PC-9 (cell line): ENCODE data around the gene C19orf67.

Experiments used
- EZH2 ChIP-seq: fragments of 200-600 bp; sonication (generic); IDR thresholded peaks from 2 replicates; pipeline ENCODE4 v1.8.0; 2017; ENCODE audit warnings: antibody characterized with exemption, low read depth
- TF ChIP-seq, protein P1 (sequence below): fragments of 200-600 bp; sonication (generic); conservative IDR thresholded peaks from 2 replicates; pipeline ENCODE4 v1.6.1; 2017; ENCODE audit warnings: mixed run types, antibody characterized with exemption, mild to moderate bottlenecking, moderate library complexity

DNA sequence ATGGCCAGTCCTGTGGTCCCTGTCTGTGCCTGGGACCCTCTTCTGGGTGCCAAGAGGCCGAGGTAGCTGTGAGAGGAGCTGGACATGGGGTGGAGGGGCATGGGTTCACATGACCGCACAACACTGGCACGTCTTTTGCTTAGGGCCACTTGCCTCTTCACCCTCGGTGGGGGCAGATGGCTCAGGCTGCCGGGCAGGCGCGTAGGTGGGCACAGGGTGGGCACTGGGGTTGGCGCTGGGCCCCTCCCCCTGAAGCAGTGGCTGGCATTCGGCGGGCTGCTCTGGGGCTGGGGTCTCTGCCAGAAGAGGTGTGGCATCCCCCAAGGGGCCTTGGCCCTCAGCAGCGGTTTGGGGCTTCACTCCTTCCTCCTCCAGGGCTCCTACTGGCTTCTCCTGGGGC, 32.1 kb downstream of the C19orf67 start:
- TF ChIP-seq, protein P1, sequence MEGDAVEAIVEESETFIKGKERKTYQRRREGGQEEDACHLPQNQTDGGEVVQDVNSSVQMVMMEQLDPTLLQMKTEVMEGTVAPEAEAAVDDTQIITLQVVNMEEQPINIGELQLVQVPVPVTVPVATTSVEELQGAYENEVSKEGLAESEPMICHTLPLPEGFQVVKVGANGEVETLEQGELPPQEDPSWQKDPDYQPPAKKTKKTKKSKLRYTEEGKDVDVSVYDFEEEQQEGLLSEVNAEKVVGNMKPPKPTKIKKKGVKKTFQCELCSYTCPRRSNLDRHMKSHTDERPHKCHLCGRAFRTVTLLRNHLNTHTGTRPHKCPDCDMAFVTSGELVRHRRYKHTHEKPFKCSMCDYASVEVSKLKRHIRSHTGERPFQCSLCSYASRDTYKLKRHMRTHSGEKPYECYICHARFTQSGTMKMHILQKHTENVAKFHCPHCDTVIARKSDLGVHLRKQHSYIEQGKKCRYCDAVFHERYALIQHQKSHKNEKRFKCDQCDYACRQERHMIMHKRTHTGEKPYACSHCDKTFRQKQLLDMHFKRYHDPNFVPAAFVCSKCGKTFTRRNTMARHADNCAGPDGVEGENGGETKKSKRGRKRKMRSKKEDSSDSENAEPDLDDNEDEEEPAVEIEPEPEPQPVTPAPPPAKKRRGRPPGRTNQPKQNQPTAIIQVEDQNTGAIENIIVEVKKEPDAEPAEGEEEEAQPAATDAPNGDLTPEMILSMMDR: no peak
- no peak for TF ChIP-seq EZH2
